GM23338 (cell line): ENCODE results near the gene PRRG3. TPM values are rescaled to one million over a fixed set of nuclear protein-coding genes. Genes with fewer than 3 reads are reported as not detected.

Source experiments
- ATAC-seq: fragments of 200-7000 bp; cut with Tn5 transposase; 3 replicates; pipeline ENCODE4 v1.9.1; 2020
- DNase-seq: peaks from one replicate; pipeline ENCODE4 v3.0.0-alpha.2; 2015; ENCODE audit warnings: low spot score
- H2AFZ ChIP-seq: fragments of 200-600 bp; sonication (generic); 2 replicates; pipeline ENCODE4 v1.8.0; 2016; ENCODE audit warnings: antibody characterized with exemption, mild to moderate bottlenecking, moderate library complexity
- H3F3A ChIP-seq: fragments of 200-600 bp; sonication (generic); replicated peaks from 2 replicates; pipeline ENCODE4 v1.8.0; 2017; ENCODE audit warnings: antibody characterized with exemption, mixed run types, low read depth
- H3K27ac ChIP-seq: fragments of 200-600 bp; sonication (generic); 2 replicates; pipeline ENCODE4 v1.6.1; 2016; ENCODE audit warnings: low read depth
- H3K27me3 ChIP-seq: fragments of 200-600 bp; sonication (generic); 2 replicates; pipeline ENCODE4 v1.8.0; 2016; ENCODE audit warnings: mild to moderate bottlenecking, mixed run types, moderate library complexity; ENCODE audit not compliant: insufficient read depth
- H3K36me3 ChIP-seq: fragments of 200-600 bp; sonication (generic); 2 replicates; pipeline ENCODE4 v1.8.0; 2016; ENCODE audit warnings: mild to moderate bottlenecking; ENCODE audit not compliant: insufficient read depth
- H3K4me1 ChIP-seq: fragments of 200-600 bp; sonication (generic); 2 replicates; pipeline ENCODE4 v1.8.0; 2016; ENCODE audit warnings: mild to moderate bottlenecking, moderate library complexity; ENCODE audit not compliant: insufficient read depth
- H3K4me2 ChIP-seq: fragments of 200-600 bp; sonication (generic); 2 replicates; pipeline ENCODE4 v1.7.1; 2017; ENCODE audit warnings: mixed run types
- H3K4me3 ChIP-seq: fragments of 200-600 bp; sonication (generic); 2 replicates; pipeline ENCODE4 v1.6.1; 2016; ENCODE audit warnings: mixed run types
- H3K79me2 ChIP-seq: fragments of 200-600 bp; sonication (generic); replicated peaks from 2 replicates; pipeline ENCODE4 v1.8.0; 2017; ENCODE audit warnings: mild to moderate bottlenecking; ENCODE audit not compliant: insufficient read depth
- H3K9me2 ChIP-seq: fragments of 200-600 bp; sonication (generic); 2 replicates; pipeline ENCODE4 v1.8.0; 2017; ENCODE audit not compliant: insufficient read depth
- H4K20me1 ChIP-seq: fragments of 200-600 bp; sonication (generic); replicated peaks from 2 replicates; pipeline ENCODE4 v1.8.0; 2017; ENCODE audit warnings: mild to moderate bottlenecking; ENCODE audit not compliant: insufficient read depth
- H3K27ac Mint-ChIP-seq: 2 replicates; pipeline ENCODE4 v1.8.0; 2020; ENCODE audit warnings: inconsistent platforms, mild to moderate bottlenecking, moderate library complexity, mixed read lengths
- H3K27me3 Mint-ChIP-seq: 3 replicates; pipeline ENCODE4 v1.8.0; 2022; ENCODE audit warnings: low read depth, mild to moderate bottlenecking, moderate library complexity, mixed read lengths, inconsistent platforms; ENCODE audit not compliant: insufficient read depth, poor library complexity
- H3K36me3 Mint-ChIP-seq: 3 replicates; pipeline ENCODE4 v1.8.0; 2021; ENCODE audit warnings: low read depth, mild to moderate bottlenecking, inconsistent platforms, moderate library complexity, mixed read lengths
- H3K4me1 Mint-ChIP-seq: 3 replicates; pipeline ENCODE4 v1.8.0; 2020; ENCODE audit warnings: mild to moderate bottlenecking, inconsistent platforms, mixed read lengths
- H3K4me3 Mint-ChIP-seq: 3 replicates; pipeline ENCODE4 v1.8.0; 2021; ENCODE audit warnings: moderate library complexity, mild to moderate bottlenecking, inconsistent platforms, mixed read lengths
- H3K9me3 Mint-ChIP-seq: 3 replicates; pipeline ENCODE4 v1.8.0; 2020; ENCODE audit warnings: moderate library complexity, mild to moderate bottlenecking, inconsistent platforms, mixed read lengths
- EZH2 ChIP-seq: fragments of 200-600 bp; sonication (generic); IDR thresholded peaks from one replicate; pipeline ENCODE4 v1.8.0; 2017; ENCODE audit warnings: antibody characterized with exemption, mild to moderate bottlenecking, low read depth; ENCODE audit not compliant: unreplicated experiment
- JUNB ChIP-seq: IDR thresholded peaks from one replicate; pipeline ENCODE4 v1.6.1; 2016; ENCODE audit warnings: antibody characterized with exemption; ENCODE audit not compliant: unreplicated experiment
- STAT1 ChIP-seq: IDR thresholded peaks from one replicate; pipeline ENCODE4 v1.6.1; 2016; ENCODE audit warnings: antibody characterized with exemption; ENCODE audit not compliant: unreplicated experiment
- ZNF114 ChIP-seq: fragments of 250-450 bp; sonication (Bioruptor Pico); IDR thresholded peaks from 2 replicates; pipeline ENCODE4 v1.5.0; 2020; ENCODE audit warnings: mild to moderate bottlenecking, moderate library complexity
- polyA plus RNA-seq: library from polyadenylated mRNA; unstranded; fragments of >200 nt; fragmentation: Nextera tagmentation; extraction: Ambion mirVana; gene quantifications from 2 replicates; pipeline ENCODE4 v1.2.1, GENCODE V29; 2016
- total RNA-seq: library from RNA; depleted of rRNA; stranded (reverse); fragments of >200 nt; shearing (Covaris generic); gene quantifications from 2 replicates; pipeline ENCODE4 v1.2.3, GENCODE V29; 2014
- TF ChIP-seq, protein P1 (sequence below): IDR thresholded peaks from 2 replicates; pipeline ENCODE4 v1.6.1; 2016; ENCODE audit warnings: antibody characterized with exemption
- TF ChIP-seq, protein P2 (sequence below): IDR thresholded peaks from one replicate; pipeline ENCODE4 v1.6.1; 2018; ENCODE audit warnings: antibody characterized with exemption; ENCODE audit not compliant: unreplicated experiment
- TF ChIP-seq, protein P3 (sequence below): fragments of 250-450 bp; sonication (Bioruptor Pico); IDR thresholded peaks from 2 replicates; pipeline ENCODE4 v1.5.0; 2020; ENCODE audit warnings: mild to moderate bottlenecking, moderate library complexity

The PRRG3 gene
- total and polyA plus RNA-seq, 2 experiments from 2014 or later = 5.0 to 10.6 TPM

DNA sequence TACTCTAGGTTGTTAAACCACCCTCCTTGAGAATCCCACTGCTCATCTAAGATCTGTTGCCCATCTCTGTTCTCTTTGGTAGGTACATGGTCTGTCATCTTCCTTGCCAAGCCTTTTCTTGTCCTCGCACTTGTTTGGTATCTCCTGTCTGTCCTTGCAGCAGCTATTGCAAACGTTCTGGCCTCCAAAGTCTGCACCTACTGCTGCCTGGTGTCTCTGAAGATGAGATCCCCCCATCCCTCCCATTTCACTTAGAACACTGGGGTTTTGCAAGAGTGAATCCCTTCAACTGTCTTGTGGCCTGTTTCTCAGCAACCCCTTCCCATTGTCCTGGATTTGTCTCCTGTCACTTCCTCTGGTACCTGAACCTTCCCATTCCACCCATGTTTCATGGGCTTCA lies 40.0 kb downstream of the PRRG3 start:
- H3K4me1 Mint-ChIP-seq = no peaks in the 10 kb centered on the region
- ATAC-seq = no peak
- H3K9me2 ChIP-seq = no peaks in the 10 kb centered on the region
- no peak overlapping the region for H3K27ac Mint-ChIP-seq
- H3K4me3 ChIP-seq = no peak overlapping the region
- no peak overlapping the region for H2AFZ ChIP-seq
- H3K9me3 Mint-ChIP-seq = no peaks in the 10 kb centered on the region; the same call in 2 of the 3 replicates
- H3K4me2 ChIP-seq = no peak overlapping the region
- DNase-seq = no peak
- H3K36me3 Mint-ChIP-seq = no peaks in the 10 kb centered on the region
- H3K4me3 Mint-ChIP-seq = no peak overlapping the region
- H3K27ac ChIP-seq = no peak overlapping the region
- no peaks in the 10 kb centered on the region for H3K79me2 ChIP-seq
- no peaks in the 10 kb centered on the region for H3K27me3 ChIP-seq
- no peaks in the 10 kb centered on the region for H3F3A ChIP-seq
- peaks cover 4% of the 10 kb centered on the region for H3K27me3 Mint-ChIP-seq
- no peaks in the 10 kb centered on the region for H3K4me1 ChIP-seq
- H3K36me3 ChIP-seq = no peaks in the 10 kb centered on the region
- H4K20me1 ChIP-seq = no peaks in the 10 kb centered on the region
- TF ChIP-seq, protein P1, sequence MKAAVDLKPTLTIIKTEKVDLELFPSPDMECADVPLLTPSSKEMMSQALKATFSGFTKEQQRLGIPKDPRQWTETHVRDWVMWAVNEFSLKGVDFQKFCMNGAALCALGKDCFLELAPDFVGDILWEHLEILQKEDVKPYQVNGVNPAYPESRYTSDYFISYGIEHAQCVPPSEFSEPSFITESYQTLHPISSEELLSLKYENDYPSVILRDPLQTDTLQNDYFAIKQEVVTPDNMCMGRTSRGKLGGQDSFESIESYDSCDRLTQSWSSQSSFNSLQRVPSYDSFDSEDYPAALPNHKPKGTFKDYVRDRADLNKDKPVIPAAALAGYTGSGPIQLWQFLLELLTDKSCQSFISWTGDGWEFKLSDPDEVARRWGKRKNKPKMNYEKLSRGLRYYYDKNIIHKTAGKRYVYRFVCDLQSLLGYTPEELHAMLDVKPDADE = no peak
- no peak for TF ChIP-seq ZNF114 (CRISPR knock-in tag)
- TF ChIP-seq JUNB = no peak

DNA sequence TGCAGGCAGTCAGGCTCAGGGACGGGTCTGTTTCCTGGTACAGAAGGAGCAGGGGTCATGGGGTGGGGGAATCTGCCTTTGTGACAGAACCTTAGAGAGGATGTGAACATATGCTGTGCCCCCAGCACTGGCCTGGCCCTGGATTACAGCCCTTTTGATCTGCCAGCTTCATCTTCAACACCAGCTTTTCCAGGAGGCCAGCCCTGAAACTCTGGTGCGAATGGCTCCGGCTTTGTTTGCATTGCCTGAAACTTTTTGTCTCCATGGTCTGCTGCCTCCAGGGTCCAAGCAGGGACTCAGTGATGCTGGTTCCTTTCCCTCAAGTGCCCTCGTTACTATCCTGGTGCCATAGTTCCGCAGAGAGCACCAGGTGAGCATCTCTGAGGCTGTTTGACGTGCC lies 41.4 kb downstream of the PRRG3 start:
- Histone ChIP-seq H4K20me1 (no peaks in the 10 kb centered on the region), H3K4me2 (no peak overlapping the region), H2AFZ (no peak overlapping the region), H3K27ac (no peak overlapping the region), H3K36me3 (no peaks in the 10 kb centered on the region), H3K4me1 (no peaks in the 10 kb centered on the region), H3F3A (no peaks in the 10 kb centered on the region), H3K9me2 (no peaks in the 10 kb centered on the region), H3K27me3 (no peaks in the 10 kb centered on the region), H3K79me2 (no peaks in the 10 kb centered on the region), H3K4me3 (no peak overlapping the region)
- H3K4me3 Mint-ChIP-seq = no peak overlapping the region
- H3K36me3 Mint-ChIP-seq = no peaks in the 10 kb centered on the region
- H3K27ac Mint-ChIP-seq = no peak overlapping the region
- TF ChIP-seq JUNB = no peak
- TF ChIP-seq, protein P2, sequence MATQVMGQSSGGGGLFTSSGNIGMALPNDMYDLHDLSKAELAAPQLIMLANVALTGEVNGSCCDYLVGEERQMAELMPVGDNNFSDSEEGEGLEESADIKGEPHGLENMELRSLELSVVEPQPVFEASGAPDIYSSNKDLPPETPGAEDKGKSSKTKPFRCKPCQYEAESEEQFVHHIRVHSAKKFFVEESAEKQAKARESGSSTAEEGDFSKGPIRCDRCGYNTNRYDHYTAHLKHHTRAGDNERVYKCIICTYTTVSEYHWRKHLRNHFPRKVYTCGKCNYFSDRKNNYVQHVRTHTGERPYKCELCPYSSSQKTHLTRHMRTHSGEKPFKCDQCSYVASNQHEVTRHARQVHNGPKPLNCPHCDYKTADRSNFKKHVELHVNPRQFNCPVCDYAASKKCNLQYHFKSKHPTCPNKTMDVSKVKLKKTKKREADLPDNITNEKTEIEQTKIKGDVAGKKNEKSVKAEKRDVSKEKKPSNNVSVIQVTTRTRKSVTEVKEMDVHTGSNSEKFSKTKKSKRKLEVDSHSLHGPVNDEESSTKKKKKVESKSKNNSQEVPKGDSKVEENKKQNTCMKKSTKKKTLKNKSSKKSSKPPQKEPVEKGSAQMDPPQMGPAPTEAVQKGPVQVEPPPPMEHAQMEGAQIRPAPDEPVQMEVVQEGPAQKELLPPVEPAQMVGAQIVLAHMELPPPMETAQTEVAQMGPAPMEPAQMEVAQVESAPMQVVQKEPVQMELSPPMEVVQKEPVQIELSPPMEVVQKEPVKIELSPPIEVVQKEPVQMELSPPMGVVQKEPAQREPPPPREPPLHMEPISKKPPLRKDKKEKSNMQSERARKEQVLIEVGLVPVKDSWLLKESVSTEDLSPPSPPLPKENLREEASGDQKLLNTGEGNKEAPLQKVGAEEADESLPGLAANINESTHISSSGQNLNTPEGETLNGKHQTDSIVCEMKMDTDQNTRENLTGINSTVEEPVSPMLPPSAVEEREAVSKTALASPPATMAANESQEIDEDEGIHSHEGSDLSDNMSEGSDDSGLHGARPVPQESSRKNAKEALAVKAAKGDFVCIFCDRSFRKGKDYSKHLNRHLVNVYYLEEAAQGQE = no peak
- TF ChIP-seq EZH2 = no peak
- TF ChIP-seq, protein P3, sequence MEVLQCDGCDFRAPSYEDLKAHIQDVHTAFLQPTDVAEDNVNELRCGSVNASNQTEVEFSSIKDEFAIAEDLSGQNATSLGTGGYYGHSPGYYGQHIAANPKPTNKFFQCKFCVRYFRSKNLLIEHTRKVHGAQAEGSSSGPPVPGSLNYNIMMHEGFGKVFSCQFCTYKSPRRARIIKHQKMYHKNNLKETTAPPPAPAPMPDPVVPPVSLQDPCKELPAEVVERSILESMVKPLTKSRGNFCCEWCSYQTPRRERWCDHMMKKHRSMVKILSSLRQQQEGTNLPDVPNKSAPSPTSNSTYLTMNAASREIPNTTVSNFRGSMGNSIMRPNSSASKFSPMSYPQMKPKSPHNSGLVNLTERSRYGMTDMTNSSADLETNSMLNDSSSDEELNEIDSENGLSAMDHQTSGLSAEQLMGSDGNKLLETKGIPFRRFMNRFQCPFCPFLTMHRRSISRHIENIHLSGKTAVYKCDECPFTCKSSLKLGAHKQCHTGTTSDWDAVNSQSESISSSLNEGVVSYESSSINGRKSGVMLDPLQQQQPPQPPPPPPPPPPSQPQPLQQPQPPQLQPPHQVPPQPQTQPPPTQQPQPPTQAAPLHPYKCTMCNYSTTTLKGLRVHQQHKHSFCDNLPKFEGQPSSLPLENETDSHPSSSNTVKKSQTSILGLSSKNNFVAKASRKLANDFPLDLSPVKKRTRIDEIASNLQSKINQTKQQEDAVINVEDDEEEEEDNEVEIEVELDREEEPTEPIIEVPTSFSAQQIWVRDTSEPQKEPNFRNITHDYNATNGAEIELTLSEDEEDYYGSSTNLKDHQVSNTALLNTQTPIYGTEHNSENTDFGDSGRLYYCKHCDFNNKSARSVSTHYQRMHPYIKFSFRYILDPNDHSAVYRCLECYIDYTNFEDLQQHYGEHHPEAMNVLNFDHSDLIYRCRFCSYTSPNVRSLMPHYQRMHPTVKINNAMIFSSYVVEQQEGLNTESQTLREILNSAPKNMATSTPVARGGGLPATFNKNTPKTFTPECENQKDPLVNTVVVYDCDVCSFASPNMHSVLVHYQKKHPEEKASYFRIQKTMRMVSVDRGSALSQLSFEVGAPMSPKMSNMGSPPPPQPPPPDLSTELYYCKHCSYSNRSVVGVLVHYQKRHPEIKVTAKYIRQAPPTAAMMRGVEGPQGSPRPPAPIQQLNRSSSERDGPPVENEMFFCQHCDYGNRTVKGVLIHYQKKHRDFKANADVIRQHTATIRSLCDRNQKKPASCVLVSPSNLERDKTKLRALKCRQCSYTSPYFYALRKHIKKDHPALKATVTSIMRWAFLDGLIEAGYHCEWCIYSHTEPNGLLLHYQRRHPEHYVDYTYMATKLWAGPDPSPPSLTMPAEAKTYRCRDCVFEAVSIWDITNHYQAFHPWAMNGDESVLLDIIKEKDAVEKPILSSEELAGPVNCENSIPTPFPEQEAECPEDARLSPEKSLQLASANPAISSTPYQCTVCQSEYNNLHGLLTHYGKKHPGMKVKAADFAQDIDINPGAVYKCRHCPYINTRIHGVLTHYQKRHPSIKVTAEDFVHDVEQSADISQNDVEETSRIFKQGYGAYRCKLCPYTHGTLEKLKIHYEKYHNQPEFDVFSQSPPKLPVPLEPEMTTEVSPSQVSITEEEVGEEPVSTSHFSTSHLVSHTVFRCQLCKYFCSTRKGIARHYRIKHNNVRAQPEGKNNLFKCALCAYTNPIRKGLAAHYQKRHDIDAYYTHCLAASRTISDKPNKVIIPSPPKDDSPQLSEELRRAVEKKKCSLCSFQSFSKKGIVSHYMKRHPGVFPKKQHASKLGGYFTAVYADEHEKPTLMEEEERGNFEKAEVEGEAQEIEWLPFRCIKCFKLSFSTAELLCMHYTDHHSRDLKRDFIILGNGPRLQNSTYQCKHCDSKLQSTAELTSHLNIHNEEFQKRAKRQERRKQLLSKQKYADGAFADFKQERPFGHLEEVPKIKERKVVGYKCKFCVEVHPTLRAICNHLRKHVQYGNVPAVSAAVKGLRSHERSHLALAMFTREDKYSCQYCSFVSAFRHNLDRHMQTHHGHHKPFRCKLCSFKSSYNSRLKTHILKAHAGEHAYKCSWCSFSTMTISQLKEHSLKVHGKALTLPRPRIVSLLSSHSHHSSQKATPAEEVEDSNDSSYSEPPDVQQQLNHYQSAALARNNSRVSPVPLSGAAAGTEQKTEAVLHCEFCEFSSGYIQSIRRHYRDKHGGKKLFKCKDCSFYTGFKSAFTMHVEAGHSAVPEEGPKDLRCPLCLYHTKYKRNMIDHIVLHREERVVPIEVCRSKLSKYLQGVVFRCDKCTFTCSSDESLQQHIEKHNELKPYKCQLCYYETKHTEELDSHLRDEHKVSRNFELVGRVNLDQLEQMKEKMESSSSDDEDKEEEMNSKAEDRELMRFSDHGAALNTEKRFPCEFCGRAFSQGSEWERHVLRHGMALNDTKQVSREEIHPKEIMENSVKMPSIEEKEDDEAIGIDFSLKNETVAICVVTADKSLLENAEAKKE (CRISPR knock-in tag) = no peak
- TF ChIP-seq ZNF114 (CRISPR knock-in tag) = no peak
- no peak for TF ChIP-seq STAT1
- no peaks in the 10 kb centered on the region; the same call in 2 of the 3 replicates for H3K9me3 Mint-ChIP-seq
- ATAC-seq (no peak), DNase-seq (no peak)
- H3K27me3 Mint-ChIP-seq = peaks cover 4% of the 10 kb centered on the region
- H3K4me1 Mint-ChIP-seq = no peaks in the 10 kb centered on the region
